RWPE2 (cell line): Measurements from ENCODE around the gene ELAVL3.

Source experiments
- ATAC-seq: fragments of 200-7000 bp; cut with Tn5 transposase; 3 replicates; pipeline ENCODE4 v1.9.1; 2021; ENCODE audit warnings: low read depth
- DNase-seq: peaks from one replicate; pipeline ENCODE4 v3.0.0-alpha.2; 2020; ENCODE audit warnings: low spot score
- H3K27ac ChIP-seq: fragments of 450-650 bp; 2 replicates; pipeline ENCODE4 v1.5.1; 2017; ENCODE audit warnings: mild to moderate bottlenecking; ENCODE audit not compliant: poor library complexity, severe bottlenecking
- H3K27me3 ChIP-seq: fragments of 250-450 bp; sonication (Bioruptor Pico); 2 replicates; pipeline ENCODE4 v1.5.1; 2021; ENCODE audit warnings: mild to moderate bottlenecking, moderate library complexity; ENCODE audit not compliant: insufficient read depth, poor library complexity, severe bottlenecking
- H3K36me3 ChIP-seq: fragments of 250-450 bp; sonication (Bioruptor Pico); 2 replicates; pipeline ENCODE4 v1.5.1; 2020; ENCODE audit warnings: low read depth, mild to moderate bottlenecking, moderate library complexity
- H3K4me1 ChIP-seq: fragments of 250-450 bp; sonication (Bioruptor Pico); 2 replicates; pipeline ENCODE4 v1.5.1; 2021; ENCODE audit warnings: mild to moderate bottlenecking, moderate library complexity; ENCODE audit not compliant: insufficient read depth, poor library complexity, severe bottlenecking
- H3K4me3 ChIP-seq: fragments of 250-450 bp; sonication (Bioruptor Pico); 2 replicates; pipeline ENCODE4 v1.5.1; 2021; ENCODE audit warnings: mild to moderate bottlenecking, moderate library complexity; ENCODE audit not compliant: severe bottlenecking
- H3K9me3 ChIP-seq: fragments of 250-450 bp; sonication (Bioruptor Pico); 2 replicates; pipeline ENCODE4 v1.5.1; 2021; ENCODE audit warnings: mild to moderate bottlenecking, moderate library complexity; ENCODE audit not compliant: severe bottlenecking
- TF ChIP-seq, protein P1 (sequence below): fragments of 450-650 bp; IDR thresholded peaks from one replicate; pipeline ENCODE4 v1.5.1; 2017; ENCODE audit warnings: mild to moderate bottlenecking, moderate library complexity; ENCODE audit not compliant: poor library complexity, severe bottlenecking

The ELAVL3 gene

GRCh38 chr19:11453468-11454341, 27.1 kb downstream of the ELAVL3 start:
- Histone ChIP-seq H3K9me3 (no peaks in the 10 kb centered on the region), H3K36me3 (peaks cover 9% of the 10 kb centered on the region; the same call in 1 of the 2 replicates), H3K4me3 (no peak overlapping the region), H3K27me3 (no peaks in the 10 kb centered on the region), H3K27ac (no peak overlapping the region), H3K4me1 (no peaks in the 10 kb centered on the region)
- DNase-seq = no peak
- TF ChIP-seq, protein P1, sequence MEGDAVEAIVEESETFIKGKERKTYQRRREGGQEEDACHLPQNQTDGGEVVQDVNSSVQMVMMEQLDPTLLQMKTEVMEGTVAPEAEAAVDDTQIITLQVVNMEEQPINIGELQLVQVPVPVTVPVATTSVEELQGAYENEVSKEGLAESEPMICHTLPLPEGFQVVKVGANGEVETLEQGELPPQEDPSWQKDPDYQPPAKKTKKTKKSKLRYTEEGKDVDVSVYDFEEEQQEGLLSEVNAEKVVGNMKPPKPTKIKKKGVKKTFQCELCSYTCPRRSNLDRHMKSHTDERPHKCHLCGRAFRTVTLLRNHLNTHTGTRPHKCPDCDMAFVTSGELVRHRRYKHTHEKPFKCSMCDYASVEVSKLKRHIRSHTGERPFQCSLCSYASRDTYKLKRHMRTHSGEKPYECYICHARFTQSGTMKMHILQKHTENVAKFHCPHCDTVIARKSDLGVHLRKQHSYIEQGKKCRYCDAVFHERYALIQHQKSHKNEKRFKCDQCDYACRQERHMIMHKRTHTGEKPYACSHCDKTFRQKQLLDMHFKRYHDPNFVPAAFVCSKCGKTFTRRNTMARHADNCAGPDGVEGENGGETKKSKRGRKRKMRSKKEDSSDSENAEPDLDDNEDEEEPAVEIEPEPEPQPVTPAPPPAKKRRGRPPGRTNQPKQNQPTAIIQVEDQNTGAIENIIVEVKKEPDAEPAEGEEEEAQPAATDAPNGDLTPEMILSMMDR = peak; percentile 41
- no peak for ATAC-seq

- no peaks in the 10 kb centered on the region for H3K27me3 ChIP-seq
- TF ChIP-seq, protein P1 = no peak
- H3K4me1 ChIP-seq = no peaks in the 10 kb centered on the region
- DNase-seq (no peak), ATAC-seq (no peak)
- no peak overlapping the region for H3K4me3 ChIP-seq
- H3K9me3 ChIP-seq = no peaks in the 10 kb centered on the region
- no peak overlapping the region for H3K27ac ChIP-seq
- peaks cover 13% of the 10 kb centered on the region; the same call in 1 of the 2 replicates for H3K36me3 ChIP-seq
These were observed 28.1 kb downstream of the ELAVL3 start for GRCh38 chr19:11452620-11453310.

GRCh38 chr19:11451871-11452619, 28.8 kb downstream of the ELAVL3 start:
- Histone ChIP-seq H3K4me3 (no peak overlapping the region), H3K36me3 (peaks cover 20% of the 10 kb centered on the region), H3K27ac (no peak overlapping the region), H3K27me3 (no peaks in the 10 kb centered on the region), H3K4me1 (no peaks in the 10 kb centered on the region), H3K9me3 (no peaks in the 10 kb centered on the region)
- no peak for ATAC-seq
- no peak for DNase-seq
- TF ChIP-seq, protein P1 = no peak

GRCh38 chr19:11451327-11451870, 29.4 kb downstream of the ELAVL3 start:
- no peaks in the 10 kb centered on the region for H3K9me3 ChIP-seq
- H3K27me3 ChIP-seq = no peaks in the 10 kb centered on the region
- peaks cover 26% of the 10 kb centered on the region for H3K36me3 ChIP-seq
- no peak overlapping the region for H3K27ac ChIP-seq
- no peak for ATAC-seq
- H3K4me1 ChIP-seq = no peaks in the 10 kb centered on the region
- no peak overlapping the region for H3K4me3 ChIP-seq
- no peak for DNase-seq
- TF ChIP-seq, protein P1 = no peak
